ENCODE data around the gene DNAJC25.

DNAJC25 gene

GRCh38 chr9:111627260-111627963 lies 3.7 kb upstream of the DNAJC25 start:
- no peak for DNase-seq (ENCODE audit: low read depth)

GRCh38 chr9:111628411-111628810 lies 2.7 kb upstream of the DNAJC25 start:
- DNase-seq (ENCODE audit: low read depth) = no peak

- no peak for DNase-seq (ENCODE audit: low read depth)
Observed at GRCh38 chr9:111630182-111630963, 761 bp upstream of the DNAJC25 start.

GRCh38 chr9:111630964-111631213 lies 245 bp upstream of the DNAJC25 start:
- DNase-seq (ENCODE audit: low read depth) = no peak

GRCh38 chr9:111632060-111632459 lies 926 bp downstream of the DNAJC25 start:
- no peak for DNase-seq (ENCODE audit: low read depth)

- DNase-seq (ENCODE audit: low read depth) = no peak
Observed at GRCh38 chr9:111632695-111633388, 1.7 kb downstream of the DNAJC25 start.

GRCh38 chr9:111633389-111633736 lies 2.2 kb downstream of the DNAJC25 start:
- no peak for DNase-seq (ENCODE audit: low read depth)

- DNase-seq (ENCODE audit: low read depth) = no peak
Observed at GRCh38 chr9:111634860-111635259, 3.7 kb downstream of the DNAJC25 start.

- no peak for DNase-seq (ENCODE audit: low read depth)
Observed at GRCh38 chr9:111637421-111637950, 6.4 kb downstream of the DNAJC25 start.

GRCh38 chr9:111644195-111644772 lies 13.2 kb downstream of the DNAJC25 start:
- DNase-seq (ENCODE audit: low read depth) = no peak

- no peak for DNase-seq (ENCODE audit: low read depth)
Observed at GRCh38 chr9:111645806-111646205, 14.7 kb downstream of the DNAJC25 start.

- DNase-seq (ENCODE audit: low read depth) = no peak
Observed at GRCh38 chr9:111646417-111646816, 15.3 kb downstream of the DNAJC25 start.

GRCh38 chr9:111648066-111648465 lies 16.9 kb downstream of the DNAJC25 start:
- no peak for DNase-seq (ENCODE audit: low read depth)

GRCh38 chr9:111649016-111649415 lies 17.9 kb downstream of the DNAJC25 start:
- DNase-seq (ENCODE audit: low read depth) = no peak

GRCh38 chr9:111657051-111657450 lies 25.9 kb downstream of the DNAJC25 start:
- DNase-seq (ENCODE audit: low read depth) = no peak

GRCh38 chr9:111658943-111659342 lies 27.8 kb downstream of the DNAJC25 start:
- DNase-seq (ENCODE audit: low read depth) = no peak

GRCh38 chr9:111659691-111660090 lies 28.6 kb downstream of the DNAJC25 start:
- no peak for DNase-seq (ENCODE audit: low read depth)

- DNase-seq (ENCODE audit: low read depth) = peak; percentile 57
Observed at GRCh38 chr9:111661150-111661801, 30.1 kb downstream of the DNAJC25 start, which contains the start of gene GNG10. Gene GNG10 (plus strand): TSS chr9:111661605. CDS start chr9:111661635, 30 bp downstream.

GRCh38 chr9:111661802-111662521 lies 30.8 kb downstream of the DNAJC25 start:
- DNase-seq (ENCODE audit: low read depth) = no peak

GRCh38 chr9:111662576-111663300 lies 31.6 kb downstream of the DNAJC25 start:
- no peak for DNase-seq (ENCODE audit: low read depth)

Measured in stimulated activated CD4-positive, alpha-beta T cell treated with anti-CD3 and anti-CD28 coated beads, Interleukin-2, amount 100 ng/mL, for 4 hours (primary cell).